ENCODE data around the gene PTPRN2. TPM values are rescaled to one million over a fixed set of nuclear protein-coding genes. Genes with fewer than 3 reads are reported as not detected.

The PTPRN2 gene
- total RNA-seq, 2 donors from 2014 or later, result 26.1 to 55.5 TPM

DNA sequence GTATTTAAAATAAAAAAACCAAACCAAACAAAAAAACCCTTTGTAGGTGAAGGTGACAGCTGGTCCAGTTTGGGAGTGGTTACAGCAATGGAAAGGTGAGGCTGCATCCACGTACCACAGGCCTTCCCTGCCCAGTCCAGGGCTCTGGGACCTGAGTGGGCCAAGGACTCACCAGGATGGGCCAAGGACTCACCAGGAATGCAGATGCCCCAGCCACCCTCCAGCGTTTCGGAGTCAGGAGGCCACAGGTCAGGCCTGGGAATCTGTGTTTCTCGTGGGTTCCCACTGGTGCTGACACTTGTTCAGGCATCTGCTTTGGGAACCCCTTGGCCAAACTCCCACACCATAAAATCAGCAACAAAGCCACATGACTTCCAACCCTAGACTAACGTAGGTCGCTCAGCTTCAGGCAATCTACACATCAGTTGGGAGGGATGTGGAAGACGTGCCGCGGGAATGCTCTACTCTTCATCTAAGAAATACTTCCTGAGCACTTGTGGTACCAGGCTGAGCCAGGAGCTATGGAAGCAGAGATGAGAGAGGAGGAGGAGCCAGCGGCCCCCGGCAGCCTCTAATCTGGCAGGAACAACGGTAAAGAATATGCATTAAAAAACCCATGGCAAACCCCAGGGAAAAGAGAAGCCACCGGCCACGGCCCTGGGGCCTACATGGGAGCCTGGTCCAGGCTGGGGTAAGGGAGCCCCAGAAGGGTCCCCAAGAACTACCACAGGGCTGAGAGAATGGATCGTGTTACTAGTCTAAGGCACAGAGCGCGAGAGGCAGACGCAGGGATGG, 473.4 kb downstream of the PTPRN2 start:
- WGBS, result 87% methylated on average over 18 of the region's 18 CpGs
- no peak overlapping the region for H3K27ac ChIP-seq
- DNase-seq (ENCODE audit: low spot score), result no peak
- H3K4me1 ChIP-seq (replicated peaks), result no peaks in the 10 kb centered on the region
- intact Hi-C loops (cut with DNase I), result no loop called here
- no peaks in the 10 kb centered on the region for H3K36me3 ChIP-seq
- no peaks in the 10 kb centered on the region for H3K27me3 ChIP-seq (replicated peaks; ENCODE audit: insufficient read depth)
- no peaks in the 10 kb centered on the region for H3K9me3 ChIP-seq
- H3K4me3 ChIP-seq, result no peak overlapping the region
- TF ChIP-seq POLR2A (IDR thresholded peaks at IDR 0.05) (no peak), POLR2AphosphoS5 (IDR thresholded peaks at IDR 0.05) (no peak)
- TF ChIP-seq, protein P1, sequence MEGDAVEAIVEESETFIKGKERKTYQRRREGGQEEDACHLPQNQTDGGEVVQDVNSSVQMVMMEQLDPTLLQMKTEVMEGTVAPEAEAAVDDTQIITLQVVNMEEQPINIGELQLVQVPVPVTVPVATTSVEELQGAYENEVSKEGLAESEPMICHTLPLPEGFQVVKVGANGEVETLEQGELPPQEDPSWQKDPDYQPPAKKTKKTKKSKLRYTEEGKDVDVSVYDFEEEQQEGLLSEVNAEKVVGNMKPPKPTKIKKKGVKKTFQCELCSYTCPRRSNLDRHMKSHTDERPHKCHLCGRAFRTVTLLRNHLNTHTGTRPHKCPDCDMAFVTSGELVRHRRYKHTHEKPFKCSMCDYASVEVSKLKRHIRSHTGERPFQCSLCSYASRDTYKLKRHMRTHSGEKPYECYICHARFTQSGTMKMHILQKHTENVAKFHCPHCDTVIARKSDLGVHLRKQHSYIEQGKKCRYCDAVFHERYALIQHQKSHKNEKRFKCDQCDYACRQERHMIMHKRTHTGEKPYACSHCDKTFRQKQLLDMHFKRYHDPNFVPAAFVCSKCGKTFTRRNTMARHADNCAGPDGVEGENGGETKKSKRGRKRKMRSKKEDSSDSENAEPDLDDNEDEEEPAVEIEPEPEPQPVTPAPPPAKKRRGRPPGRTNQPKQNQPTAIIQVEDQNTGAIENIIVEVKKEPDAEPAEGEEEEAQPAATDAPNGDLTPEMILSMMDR (IDR thresholded peaks at IDR 0.05), result no peak

DNA sequence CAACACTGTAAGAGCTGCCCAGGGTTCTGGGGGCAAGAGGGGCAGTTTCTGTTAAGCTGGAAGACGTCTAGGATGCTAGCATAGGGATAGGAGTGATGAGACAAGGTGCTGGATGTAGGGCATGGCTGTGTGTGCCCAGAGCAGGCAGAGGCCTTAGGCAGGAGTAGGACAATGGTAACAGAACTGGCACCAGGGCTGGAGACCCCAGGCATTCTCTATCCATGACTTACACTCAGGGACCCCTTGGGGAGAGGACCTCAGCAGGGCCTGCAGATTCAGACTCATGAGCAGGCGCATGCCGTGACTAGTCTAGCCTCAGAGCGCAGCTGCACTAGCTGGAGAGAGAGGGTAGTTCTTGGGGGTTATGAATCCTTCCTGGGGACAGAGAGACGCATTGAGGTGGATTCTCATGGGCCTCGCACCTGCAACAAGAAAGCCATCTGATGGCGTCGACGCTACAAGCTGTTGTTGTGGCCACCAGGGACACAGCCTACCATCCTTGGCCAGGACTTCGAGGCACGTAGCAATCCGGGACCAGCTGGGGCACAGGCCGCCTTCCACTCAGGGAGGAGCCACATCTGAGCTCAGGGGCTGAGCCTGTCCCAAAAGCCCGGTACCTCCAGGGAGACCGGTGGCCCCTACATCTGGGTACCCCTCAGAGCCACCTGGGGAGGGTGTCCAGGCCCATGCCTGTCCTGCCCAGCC, 474.1 kb downstream of the PTPRN2 start:
- WGBS, result 92% methylated on average over 15 of the region's 15 CpGs
- TF ChIP-seq POLR2AphosphoS5 (IDR thresholded peaks at IDR 0.05), result no peak
- TF ChIP-seq POLR2A (IDR thresholded peaks at IDR 0.05), result no peak
- TF ChIP-seq, protein P1 (IDR thresholded peaks at IDR 0.05), result no peak
- Histone ChIP-seq H3K27ac (no peak overlapping the region), H3K36me3 (no peaks in the 10 kb centered on the region), H3K9me3 (no peaks in the 10 kb centered on the region), H3K27me3 (replicated peaks; ENCODE audit: insufficient read depth) (no peaks in the 10 kb centered on the region), H3K4me1 (replicated peaks) (no peaks in the 10 kb centered on the region), H3K4me3 (no peak overlapping the region)
- no peak for DNase-seq (ENCODE audit: low spot score)
- intact Hi-C loops (cut with DNase I), result no loop called here

DNA sequence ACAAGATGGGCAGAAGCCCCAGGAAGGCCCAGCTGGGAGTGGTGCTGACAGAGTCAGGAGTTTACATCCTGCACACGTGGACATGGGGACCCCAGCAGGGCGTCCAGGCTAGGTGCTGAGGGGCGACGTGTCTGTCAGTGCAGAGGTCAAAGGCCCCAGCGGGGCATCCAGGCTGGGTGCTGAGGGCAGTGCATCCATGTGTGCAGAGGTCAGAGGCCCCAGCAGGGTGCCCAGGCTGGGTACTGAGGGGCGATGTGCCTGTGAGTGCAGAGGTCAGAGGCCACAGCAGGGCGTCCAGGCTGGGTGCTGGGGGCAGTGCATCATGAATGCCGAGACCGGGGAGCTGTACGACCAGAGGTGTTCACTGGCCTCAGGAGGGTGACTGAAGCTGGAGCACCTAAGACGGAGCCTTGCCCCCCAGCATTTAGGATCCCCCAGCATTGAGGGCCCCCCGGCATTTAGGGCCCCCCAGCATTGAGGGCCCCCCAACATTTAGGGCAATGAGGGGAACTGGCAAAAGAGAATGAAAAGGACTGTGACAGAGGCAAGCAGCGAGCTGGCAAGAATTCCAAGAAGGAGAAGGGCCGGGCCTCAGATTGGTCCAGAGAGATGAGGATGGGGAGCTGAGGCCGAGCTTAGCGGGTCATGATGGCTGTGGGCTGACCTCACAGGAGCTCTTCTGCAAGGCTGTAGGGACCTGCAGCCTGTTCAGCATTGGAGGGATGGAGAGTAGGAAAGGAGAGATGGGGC, 474.9 kb downstream of the PTPRN2 start:
- no peaks in the 10 kb centered on the region for H3K27me3 ChIP-seq (replicated peaks; ENCODE audit: insufficient read depth)
- TF ChIP-seq POLR2AphosphoS5 (IDR thresholded peaks at IDR 0.05) (no peak), POLR2A (IDR thresholded peaks at IDR 0.05) (no peak)
- TF ChIP-seq, protein P1 (IDR thresholded peaks at IDR 0.05), result no peak
- DNase-seq (ENCODE audit: low spot score), result no peak
- no peaks in the 10 kb centered on the region for H3K36me3 ChIP-seq
- no peaks in the 10 kb centered on the region for H3K4me1 ChIP-seq (replicated peaks)
- H3K9me3 ChIP-seq, result no peaks in the 10 kb centered on the region
- no peak overlapping the region for H3K27ac ChIP-seq
- H3K4me3 ChIP-seq, result no peak overlapping the region
- WGBS, result 91% methylated on average over 16 of the region's 16 CpGs
- intact Hi-C loops (cut with DNase I), result no loop called here

DNA sequence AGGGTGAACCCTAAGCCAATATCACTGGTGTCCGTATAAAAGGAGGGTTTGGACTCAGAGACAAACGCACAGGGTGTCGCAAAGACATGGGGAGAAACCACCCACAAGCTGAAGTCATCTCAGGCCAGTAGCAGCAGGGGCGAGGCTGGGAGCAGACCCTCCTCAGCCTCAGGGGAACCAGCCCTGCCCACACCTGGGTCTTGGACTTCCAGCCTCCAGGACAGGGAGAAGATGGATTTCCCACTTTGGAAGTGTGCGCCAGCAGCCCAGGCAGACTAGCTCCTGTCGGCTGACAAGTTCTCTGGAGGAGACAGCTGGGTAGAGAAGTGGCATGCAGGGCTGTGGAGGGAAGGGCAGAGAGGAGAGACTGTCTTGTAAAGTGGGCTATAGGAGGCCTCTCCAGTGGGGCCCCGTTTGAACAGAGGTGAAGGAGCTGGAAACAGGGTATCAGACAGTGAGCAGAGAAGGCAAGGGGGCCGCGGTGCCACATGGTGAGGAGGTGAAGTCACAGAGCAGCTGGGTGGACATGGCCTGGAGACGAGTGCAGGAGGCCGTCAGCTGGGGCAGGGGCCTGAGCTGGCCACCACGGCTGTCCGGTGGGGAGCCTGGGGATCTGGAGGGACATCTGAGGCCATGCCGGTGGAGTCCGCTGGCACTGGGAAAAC, 475.6 kb downstream of the PTPRN2 start:
- H3K4me1 ChIP-seq (replicated peaks), result no peaks in the 10 kb centered on the region
- no peaks in the 10 kb centered on the region for H3K9me3 ChIP-seq
- intact Hi-C loops (cut with DNase I), result no loop called here
- H3K36me3 ChIP-seq, result no peaks in the 10 kb centered on the region
- WGBS, result 90% methylated on average over 15 of the region's 15 CpGs
- H3K4me3 ChIP-seq, result no peak overlapping the region
- DNase-seq (ENCODE audit: low spot score), result no peak
- H3K27me3 ChIP-seq (replicated peaks; ENCODE audit: insufficient read depth), result no peaks in the 10 kb centered on the region
- H3K27ac ChIP-seq, result no peak overlapping the region
- TF ChIP-seq, protein P1 (IDR thresholded peaks at IDR 0.05), result no peak
- TF ChIP-seq POLR2A (IDR thresholded peaks at IDR 0.05) (no peak), POLR2AphosphoS5 (IDR thresholded peaks at IDR 0.05) (no peak)
